HUES6 (cell line): ENCODE results near the gene NOTCH1.

Source experiments
- H3K27ac ChIP-seq: 2 replicates; pipeline ENCODE4 v1.7.0; 2013; ENCODE audit warnings: low read depth, mild to moderate bottlenecking, low read length, inconsistent platforms
- H3K27me3 ChIP-seq: 2 replicates; pipeline ENCODE4 v1.6.1; 2013; ENCODE audit warnings: low read length; ENCODE audit not compliant: control insufficient read depth, insufficient read depth
- H3K36me3 ChIP-seq: 2 replicates; pipeline ENCODE4 v1.6.1; 2013; ENCODE audit warnings: low read length; ENCODE audit not compliant: control insufficient read depth, insufficient read depth
- H3K4me1 ChIP-seq: 2 replicates; pipeline ENCODE4 v1.6.1; 2013; ENCODE audit warnings: low read length; ENCODE audit not compliant: control insufficient read depth, insufficient read depth
- H3K4me3 ChIP-seq: 2 replicates; pipeline ENCODE4 v1.5.1; 2013; ENCODE audit warnings: low read depth, low read length
- H3K9ac ChIP-seq: one replicate; pipeline ENCODE4 v1.6.1; 2013; ENCODE audit warnings: mild to moderate bottlenecking, low read length
- H3K9me3 ChIP-seq: 2 replicates; pipeline ENCODE4 v1.6.1; 2013; ENCODE audit warnings: low read depth, low read length; ENCODE audit not compliant: control insufficient read depth, insufficient read depth

Gene NOTCH1

DNA sequence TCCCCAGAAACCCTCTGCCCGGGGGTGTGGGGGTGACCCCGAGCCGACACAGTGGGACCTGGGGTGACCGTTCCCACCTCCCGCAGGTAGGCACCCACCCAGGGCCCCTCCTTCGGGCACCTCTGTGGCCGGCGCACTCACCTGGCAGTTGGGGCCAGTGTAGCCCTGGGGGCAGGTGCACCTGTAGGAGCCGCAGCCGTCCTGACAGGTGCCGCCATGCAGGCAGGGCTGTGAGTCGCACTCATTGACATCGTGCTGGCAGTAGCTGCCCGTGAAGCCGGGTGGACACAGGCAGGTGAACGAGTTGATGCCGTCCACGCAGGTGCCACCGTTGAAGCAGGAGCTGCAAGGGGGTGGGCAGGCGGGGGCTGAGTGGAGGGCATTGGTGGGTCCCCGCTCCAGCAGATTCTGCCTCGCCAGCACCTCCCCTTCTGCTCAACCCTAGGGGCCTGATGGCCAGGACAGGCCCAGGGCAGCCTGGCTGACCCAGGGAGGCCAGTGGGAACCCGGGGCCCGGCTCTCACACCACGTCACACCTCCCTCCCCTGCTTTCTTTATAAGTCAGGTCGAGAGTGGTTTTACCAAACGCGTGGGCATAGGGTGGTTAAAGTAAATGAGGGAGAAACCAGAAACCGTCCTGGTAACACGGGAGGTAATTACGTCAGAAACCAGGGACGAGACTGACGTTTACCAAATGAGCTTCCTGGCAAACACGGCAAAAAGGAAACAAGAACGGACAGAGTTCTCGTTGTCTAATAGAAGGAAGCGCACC lies 36.9 kb downstream of the NOTCH1 start:
- no peak overlapping the region for H3K9ac ChIP-seq
- H3K4me3 ChIP-seq, result no peak overlapping the region
- no peak overlapping the region for H3K27ac ChIP-seq
- peaks cover 97% of the 10 kb centered on the region for H3K36me3 ChIP-seq
- no peaks in the 10 kb centered on the region for H3K9me3 ChIP-seq
- H3K4me1 ChIP-seq, result no peaks in the 10 kb centered on the region
- H3K27me3 ChIP-seq, result no peaks in the 10 kb centered on the region

DNA sequence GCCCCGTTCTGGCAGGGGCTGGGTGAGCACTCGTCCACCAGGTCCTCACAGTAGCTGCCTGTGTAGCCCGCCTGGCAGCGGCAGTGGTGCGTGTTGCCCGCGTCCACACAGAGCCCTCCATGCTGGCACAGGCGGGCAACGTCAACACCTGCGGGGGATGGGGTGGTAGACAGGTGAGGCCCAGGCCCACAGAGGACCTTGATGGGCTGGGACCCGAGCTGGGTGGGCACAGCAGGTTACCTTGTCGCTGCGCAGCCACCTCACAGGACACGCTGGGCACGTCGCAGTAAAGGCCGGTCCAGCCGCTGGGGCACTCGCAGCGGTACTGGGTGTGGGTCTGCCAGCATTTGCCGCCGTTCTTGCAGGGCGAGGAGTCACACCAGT lies 37.9 kb downstream of the NOTCH1 start:
- Histone ChIP-seq H3K4me3 (no peak overlapping the region), H3K27ac (no peak overlapping the region), H3K27me3 (no peaks in the 10 kb centered on the region), H3K9me3 (no peaks in the 10 kb centered on the region), H3K9ac (no peak overlapping the region), H3K4me1 (no peaks in the 10 kb centered on the region), H3K36me3 (peaks cover 98% of the 10 kb centered on the region)

DNA sequence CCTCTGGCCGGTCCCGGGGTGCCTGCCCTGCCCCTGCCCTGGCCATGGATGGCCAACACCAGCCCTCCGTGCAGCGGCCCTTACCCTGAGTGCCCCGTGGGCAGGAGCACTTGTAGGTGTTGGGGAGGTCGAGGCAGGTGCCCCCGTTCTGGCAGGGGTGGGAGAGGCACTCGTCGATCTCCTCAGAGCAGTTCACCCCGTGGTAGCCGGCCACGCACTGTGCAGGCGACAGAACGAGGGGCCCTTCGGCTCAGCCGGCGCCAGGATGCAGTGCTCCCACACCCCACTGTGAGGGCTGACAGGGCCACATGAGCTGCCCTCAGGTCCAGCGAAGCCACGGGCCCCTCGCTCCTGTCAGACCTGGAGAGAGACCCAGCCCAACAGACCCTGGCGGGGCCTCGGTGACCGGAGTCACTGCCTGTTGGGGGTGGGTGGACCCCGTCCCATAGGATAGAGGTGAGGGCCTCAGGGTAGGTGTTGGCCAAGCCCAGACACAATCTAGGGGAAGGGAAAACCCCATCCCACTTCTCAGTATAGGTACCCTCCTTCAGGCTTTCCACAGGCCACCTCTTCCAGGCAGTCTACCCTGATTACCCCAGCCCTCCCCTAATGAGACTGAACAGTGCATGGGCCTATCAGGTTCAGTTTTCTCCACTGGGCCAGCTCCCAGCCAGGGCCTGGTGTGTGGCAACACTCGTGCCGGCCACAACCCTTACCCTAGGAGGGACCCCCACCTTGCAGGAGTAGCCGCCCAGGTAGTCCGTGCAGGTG lies 38.4 kb downstream of the NOTCH1 start:
- H3K27me3 ChIP-seq, result no peaks in the 10 kb centered on the region
- no peak overlapping the region for H3K4me3 ChIP-seq
- H3K27ac ChIP-seq, result no peak overlapping the region
- H3K4me1 ChIP-seq, result no peaks in the 10 kb centered on the region
- H3K36me3 ChIP-seq, result peaks cover 99% of the 10 kb centered on the region
- no peaks in the 10 kb centered on the region for H3K9me3 ChIP-seq
- no peak overlapping the region for H3K9ac ChIP-seq

DNA sequence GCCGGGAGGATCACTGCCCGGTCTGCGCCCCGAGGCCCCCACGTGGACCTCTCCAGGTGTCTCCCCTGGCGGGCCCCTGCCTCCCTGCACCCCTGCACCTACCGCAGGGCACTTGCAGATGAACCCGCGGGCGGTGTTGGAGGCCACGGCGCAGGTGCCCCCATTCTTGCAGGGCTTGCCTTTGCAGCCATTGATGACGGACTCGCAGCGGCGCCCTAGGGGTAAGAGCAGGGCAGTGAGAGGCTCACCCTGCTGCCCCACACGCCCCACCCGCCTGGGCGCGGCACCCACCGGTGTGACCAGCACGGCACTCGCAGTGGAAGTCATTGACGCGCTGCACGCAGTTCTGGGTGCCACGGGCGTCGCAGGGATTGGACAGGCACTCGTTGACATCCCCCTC lies 39.4 kb downstream of the NOTCH1 start:
- Histone ChIP-seq H3K36me3 (peaks cover 98% of the 10 kb centered on the region), H3K9me3 (no peaks in the 10 kb centered on the region), H3K4me1 (no peaks in the 10 kb centered on the region), H3K9ac (no peak overlapping the region), H3K27ac (no peak overlapping the region), H3K27me3 (no peaks in the 10 kb centered on the region), H3K4me3 (no peak overlapping the region)

DNA sequence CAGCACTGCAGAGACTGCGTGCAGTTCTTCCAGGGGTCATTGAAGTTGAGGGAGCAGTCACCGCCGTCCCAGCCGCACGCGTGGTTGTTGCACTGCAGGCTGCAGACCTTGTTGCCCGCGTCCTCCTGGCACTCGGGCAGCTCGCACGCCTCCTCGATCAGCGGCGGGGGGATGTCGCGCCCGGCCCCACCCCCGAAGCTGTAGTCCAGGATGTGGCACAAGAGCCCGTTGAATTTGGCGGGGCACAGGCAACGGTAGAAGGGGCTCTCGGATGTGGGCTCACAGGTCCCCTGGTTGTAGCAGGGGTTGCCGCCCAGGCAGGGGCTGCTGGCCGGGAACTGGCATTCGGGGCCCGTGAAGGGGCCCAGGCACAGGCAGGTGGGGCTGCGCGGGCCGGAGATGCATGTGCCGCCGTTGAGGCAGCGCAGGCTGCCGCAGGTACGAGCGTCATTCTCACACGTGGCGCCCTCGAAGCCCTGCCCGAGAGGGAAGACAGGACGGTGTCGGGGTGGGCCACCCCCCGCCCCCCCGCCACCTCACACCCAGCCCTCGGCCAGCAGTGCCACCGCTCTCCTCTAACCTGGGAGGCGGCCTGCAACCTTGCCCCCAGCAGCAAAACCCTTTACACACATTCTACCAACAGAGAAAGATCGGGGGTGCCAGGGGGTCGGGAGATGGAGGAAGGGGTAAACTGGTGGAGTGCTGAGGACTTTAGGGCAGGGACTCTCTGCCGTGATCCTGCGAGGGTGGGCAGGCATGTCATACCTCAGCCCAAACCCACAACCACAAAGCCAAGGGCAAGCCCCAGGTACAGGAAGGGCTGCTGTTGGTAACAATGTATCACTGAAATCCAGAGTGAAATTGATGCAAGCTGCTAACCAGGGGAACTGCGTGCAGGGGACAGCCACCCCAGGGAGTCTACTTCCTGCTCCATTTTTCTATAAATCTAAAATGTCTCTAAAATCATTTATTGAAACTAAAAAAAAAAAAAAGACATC lies 40.1 kb downstream of the NOTCH1 start:
- Histone ChIP-seq H3K4me1 (no peaks in the 10 kb centered on the region), H3K9ac (no peak overlapping the region), H3K27ac (no peak overlapping the region), H3K36me3 (peaks cover 96% of the 10 kb centered on the region), H3K9me3 (no peaks in the 10 kb centered on the region), H3K4me3 (no peak overlapping the region), H3K27me3 (no peaks in the 10 kb centered on the region)

DNA sequence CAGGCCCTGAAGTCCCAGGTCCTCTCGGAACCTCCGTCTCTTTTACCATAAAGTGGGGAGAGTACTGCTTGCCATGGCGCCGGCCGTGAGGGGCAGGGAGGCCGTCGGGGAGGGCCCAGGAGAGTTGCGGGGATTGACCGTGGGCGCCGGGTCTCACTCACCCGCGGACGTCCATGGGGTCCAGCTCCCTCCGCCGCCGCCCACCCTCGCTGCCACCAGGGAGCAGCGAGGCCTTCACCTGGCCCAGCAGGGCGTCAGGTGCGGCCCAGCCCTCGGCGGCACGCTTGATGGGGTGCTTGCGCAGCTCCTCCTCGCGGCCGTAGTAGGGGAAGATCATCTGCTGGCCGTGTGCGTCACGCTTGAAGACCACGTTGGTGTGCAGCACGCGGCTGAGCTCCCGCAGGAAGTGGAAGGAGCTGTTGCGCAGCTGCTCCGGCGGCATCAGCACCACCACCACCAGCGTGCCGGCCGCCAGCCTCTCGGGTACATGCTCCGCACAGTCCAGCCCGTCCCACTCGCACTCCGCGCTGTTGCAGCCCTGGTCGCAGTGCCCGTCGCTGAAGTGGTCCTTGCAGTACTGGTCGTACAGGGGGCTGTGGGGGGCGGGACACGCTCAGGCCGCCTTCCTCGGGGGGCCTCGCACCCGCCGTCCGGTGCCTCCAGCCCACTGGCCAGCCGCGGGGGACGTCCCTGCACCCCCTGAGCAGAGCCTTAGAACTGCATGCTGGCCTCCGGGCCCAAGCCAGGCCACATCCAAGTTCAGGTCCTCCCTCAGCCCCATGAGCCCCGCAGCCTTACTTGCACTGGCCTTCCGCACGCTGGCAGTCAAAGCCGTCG lies 41.1 kb downstream of the NOTCH1 start:
- H3K9ac ChIP-seq, result no peak overlapping the region
- H3K27me3 ChIP-seq, result no peaks in the 10 kb centered on the region
- no peaks in the 10 kb centered on the region for H3K9me3 ChIP-seq
- H3K4me1 ChIP-seq, result no peaks in the 10 kb centered on the region
- no peak overlapping the region for H3K4me3 ChIP-seq
- H3K27ac ChIP-seq, result no peak overlapping the region
- H3K36me3 ChIP-seq, result peaks cover 96% of the 10 kb centered on the region

DNA sequence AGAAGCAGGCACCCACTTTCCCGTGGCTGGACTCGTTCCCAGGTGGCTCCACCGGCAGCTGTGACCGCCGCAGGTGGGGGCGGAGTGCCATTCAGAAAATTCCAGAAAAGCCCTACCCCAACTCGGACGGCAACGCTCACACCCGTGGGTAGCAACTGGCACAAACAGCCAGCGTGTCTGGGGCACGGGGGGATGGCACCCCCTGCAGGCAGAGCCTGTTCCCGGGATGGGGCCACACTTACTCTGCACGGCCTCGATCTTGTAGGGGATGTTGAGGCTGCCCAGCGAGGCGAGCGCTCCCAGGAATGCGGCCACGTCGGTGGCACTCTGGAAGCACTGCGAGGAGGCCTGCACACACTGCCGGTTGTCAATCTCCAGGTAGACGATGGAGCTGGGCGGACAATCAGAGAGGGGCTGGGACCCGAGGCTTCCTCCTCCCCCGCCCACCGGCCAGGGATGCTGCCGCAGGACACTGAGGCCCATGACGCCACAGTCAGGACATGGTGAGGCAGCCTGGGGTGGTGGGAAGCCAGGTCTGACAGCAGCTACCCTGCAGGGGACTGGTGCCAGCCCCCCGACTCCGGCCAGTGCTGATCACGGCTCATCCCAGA lies 42.8 kb downstream of the NOTCH1 start:
- Histone ChIP-seq H3K4me1 (no peaks in the 10 kb centered on the region), H3K4me3 (no peak overlapping the region), H3K9me3 (no peaks in the 10 kb centered on the region), H3K27me3 (no peaks in the 10 kb centered on the region), H3K9ac (no peak overlapping the region), H3K36me3 (peaks cover 96% of the 10 kb centered on the region), H3K27ac (no peak overlapping the region)

DNA sequence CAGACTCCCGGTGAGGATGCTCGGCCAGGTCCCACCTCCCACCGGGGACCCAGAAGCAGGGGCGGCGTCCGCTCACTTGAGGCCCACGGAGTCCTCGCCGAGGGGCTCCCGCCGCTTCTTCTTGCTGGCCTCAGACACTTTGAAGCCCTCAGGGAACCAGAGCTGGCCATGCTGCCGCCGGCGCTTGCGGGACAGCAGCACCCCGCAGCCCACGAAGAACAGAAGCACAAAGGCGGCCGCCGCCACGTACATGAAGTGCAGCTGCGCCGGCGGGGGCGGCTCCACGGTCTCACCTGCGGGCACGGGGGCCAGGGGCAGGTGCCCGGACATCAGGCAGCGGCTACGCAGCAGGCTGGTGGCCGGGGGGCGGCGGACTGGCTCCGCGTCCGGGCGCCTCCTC lies 43.7 kb downstream of the NOTCH1 start:
- Histone ChIP-seq H3K9ac (no peak overlapping the region), H3K27me3 (no peaks in the 10 kb centered on the region), H3K27ac (no peak overlapping the region), H3K9me3 (no peaks in the 10 kb centered on the region), H3K36me3 (peaks cover 95% of the 10 kb centered on the region), H3K4me3 (no peak overlapping the region), H3K4me1 (no peaks in the 10 kb centered on the region)

DNA sequence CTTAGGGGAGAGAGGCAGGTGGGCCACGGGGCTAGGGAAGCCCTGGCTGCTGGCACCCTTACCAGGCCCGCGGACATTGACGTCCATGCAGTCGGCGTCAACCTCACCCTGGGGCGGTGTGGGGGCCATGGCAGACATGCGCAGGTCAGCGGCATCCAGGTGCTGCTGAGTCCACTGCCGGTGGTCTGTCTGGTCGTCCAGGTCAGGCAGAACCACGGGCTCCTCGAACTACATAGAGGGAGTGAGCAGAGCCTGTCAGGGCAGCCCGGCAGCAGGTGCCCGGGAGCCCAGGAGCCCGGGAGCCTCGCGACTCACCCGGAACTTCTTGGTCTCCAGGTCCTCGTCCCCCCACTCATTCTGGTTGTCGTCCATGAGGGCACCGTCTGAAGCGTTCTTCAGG lies 44.2 kb downstream of the NOTCH1 start:
- H3K9me3 ChIP-seq, result no peaks in the 10 kb centered on the region
- no peak overlapping the region for H3K9ac ChIP-seq
- H3K4me1 ChIP-seq, result no peaks in the 10 kb centered on the region
- no peak overlapping the region for H3K27ac ChIP-seq
- H3K4me3 ChIP-seq, result no peak overlapping the region
- peaks cover 95% of the 10 kb centered on the region for H3K36me3 ChIP-seq
- H3K27me3 ChIP-seq, result no peaks in the 10 kb centered on the region
